ENCODE data around the gene CCDC112.
A peak's percentile ranks its signal among the peaks of the same experiment; 100 is the strongest.

Gene CCDC112

GRCh38 chr5:115320006-115320405, 23.6 kb upstream of the CCDC112 start:
- Histone ChIP-seq H3K27ac (no peak overlapping the region), H2AFZ (no peak overlapping the region), H3K9ac (no peak overlapping the region), H3K36me3 (ENCODE audit: control insufficient read depth, insufficient read depth, low read length) (no peaks in the 10 kb centered on the region), H3K79me2 (no peaks in the 10 kb centered on the region), H3K4me2 (ENCODE audit: low read length) (no peak overlapping the region), H3K4me3 (ENCODE audit: low read depth, low read length) (no peak overlapping the region), H3K27me3 (ENCODE audit: control insufficient read depth, insufficient read depth, low read length) (no peaks in the 10 kb centered on the region), H3K4me1 (no peaks in the 10 kb centered on the region), H3K9me3 (ENCODE audit: control insufficient read depth, low read length) (no peaks in the 10 kb centered on the region)
- no peak for TF ChIP-seq CTCF (IDR thresholded peaks at IDR 0.05)

GRCh38 chr5:115319007-115319406, 22.6 kb upstream of the CCDC112 start:
- no peaks in the 10 kb centered on the region for H3K4me1 ChIP-seq
- H3K9ac ChIP-seq = no peak overlapping the region
- no peaks in the 10 kb centered on the region for H3K36me3 ChIP-seq (ENCODE audit: control insufficient read depth, insufficient read depth, low read length)
- H3K4me3 ChIP-seq (ENCODE audit: low read depth, low read length) = no peak overlapping the region
- no peak for TF ChIP-seq CTCF (IDR thresholded peaks at IDR 0.05)
- no peaks in the 10 kb centered on the region for H3K79me2 ChIP-seq
- H3K9me3 ChIP-seq (ENCODE audit: control insufficient read depth, low read length) = no peaks in the 10 kb centered on the region
- no peaks in the 10 kb centered on the region for H3K27me3 ChIP-seq (ENCODE audit: control insufficient read depth, insufficient read depth, low read length)
- H2AFZ ChIP-seq = no peak overlapping the region
- H3K4me2 ChIP-seq (ENCODE audit: low read length) = no peak overlapping the region
- H3K27ac ChIP-seq = no peak overlapping the region

GRCh38 chr5:115317736-115318135, 21.3 kb upstream of the CCDC112 start:
- H2AFZ ChIP-seq = no peak overlapping the region
- H3K79me2 ChIP-seq = no peaks in the 10 kb centered on the region
- no peak overlapping the region for H3K4me3 ChIP-seq (ENCODE audit: low read depth, low read length)
- H3K4me1 ChIP-seq = no peaks in the 10 kb centered on the region
- no peaks in the 10 kb centered on the region for H3K27me3 ChIP-seq (ENCODE audit: control insufficient read depth, insufficient read depth, low read length)
- no peaks in the 10 kb centered on the region for H3K36me3 ChIP-seq (ENCODE audit: control insufficient read depth, insufficient read depth, low read length)
- H3K9ac ChIP-seq = no peak overlapping the region
- no peak for TF ChIP-seq CTCF (IDR thresholded peaks at IDR 0.05)
- H3K9me3 ChIP-seq (ENCODE audit: control insufficient read depth, low read length) = no peaks in the 10 kb centered on the region
- H3K27ac ChIP-seq = no peak overlapping the region
- no peak overlapping the region for H3K4me2 ChIP-seq (ENCODE audit: low read length)

GRCh38 chr5:115317320-115317719, 20.9 kb upstream of the CCDC112 start:
- no peak overlapping the region for H2AFZ ChIP-seq
- H3K27ac ChIP-seq = no peak overlapping the region
- H3K4me1 ChIP-seq = no peaks in the 10 kb centered on the region
- no peaks in the 10 kb centered on the region for H3K79me2 ChIP-seq
- no peak overlapping the region for H3K9ac ChIP-seq
- TF ChIP-seq CTCF (IDR thresholded peaks at IDR 0.05) = no peak
- no peaks in the 10 kb centered on the region for H3K9me3 ChIP-seq (ENCODE audit: control insufficient read depth, low read length)
- no peak overlapping the region for H3K4me3 ChIP-seq (ENCODE audit: low read depth, low read length)
- H3K27me3 ChIP-seq (ENCODE audit: control insufficient read depth, insufficient read depth, low read length) = no peaks in the 10 kb centered on the region
- H3K36me3 ChIP-seq (ENCODE audit: control insufficient read depth, insufficient read depth, low read length) = no peaks in the 10 kb centered on the region
- no peak overlapping the region for H3K4me2 ChIP-seq (ENCODE audit: low read length)

GRCh38 chr5:115313632-115314031, 17.2 kb upstream of the CCDC112 start:
- no peak overlapping the region for H3K27ac ChIP-seq

More at GRCh38 chr5:115313632-115314031, 17.2 kb upstream of the CCDC112 start:
- Histone ChIP-seq H3K9me3 (ENCODE audit: control insufficient read depth, low read length) (no peaks in the 10 kb centered on the region), H3K4me3 (ENCODE audit: low read depth, low read length) (no peak overlapping the region), H2AFZ (peak overlapping the region; percentile 8), H3K4me2 (ENCODE audit: low read length) (no peak overlapping the region), H3K9ac (no peak overlapping the region), H3K79me2 (no peaks in the 10 kb centered on the region), H3K36me3 (ENCODE audit: control insufficient read depth, insufficient read depth, low read length) (no peaks in the 10 kb centered on the region), H3K27me3 (ENCODE audit: control insufficient read depth, insufficient read depth, low read length) (no peaks in the 10 kb centered on the region), H3K4me1 (no peaks in the 10 kb centered on the region)
- TF ChIP-seq CTCF (IDR thresholded peaks at IDR 0.05) = no peak
